ENCODE results near the gene COL5A2.

GRCh38 chr2:189000221-189000620 is 179.3 kb downstream of the COL5A2 start:
- TF ChIP-seq FOXM1 (IDR thresholded peaks at IDR 0.05; ENCODE audit: borderline replicate concordance) (no peak), FOXA1 (IDR thresholded peaks at IDR 0.05) (no peak)
